PC-9 (cell line): ENCODE data around the gene GAK.

Experiments
- EZH2 ChIP-seq: fragments of 200-600 bp; sonication (generic); IDR thresholded peaks from 2 replicates; pipeline ENCODE4 v1.8.0; 2017; ENCODE audit warnings: antibody characterized with exemption, low read depth
- TF ChIP-seq, protein P1 (sequence below): fragments of 200-600 bp; sonication (generic); conservative IDR thresholded peaks from 2 replicates; pipeline ENCODE4 v1.6.1; 2017; ENCODE audit warnings: mixed run types, antibody characterized with exemption, mild to moderate bottlenecking, moderate library complexity

DNA sequence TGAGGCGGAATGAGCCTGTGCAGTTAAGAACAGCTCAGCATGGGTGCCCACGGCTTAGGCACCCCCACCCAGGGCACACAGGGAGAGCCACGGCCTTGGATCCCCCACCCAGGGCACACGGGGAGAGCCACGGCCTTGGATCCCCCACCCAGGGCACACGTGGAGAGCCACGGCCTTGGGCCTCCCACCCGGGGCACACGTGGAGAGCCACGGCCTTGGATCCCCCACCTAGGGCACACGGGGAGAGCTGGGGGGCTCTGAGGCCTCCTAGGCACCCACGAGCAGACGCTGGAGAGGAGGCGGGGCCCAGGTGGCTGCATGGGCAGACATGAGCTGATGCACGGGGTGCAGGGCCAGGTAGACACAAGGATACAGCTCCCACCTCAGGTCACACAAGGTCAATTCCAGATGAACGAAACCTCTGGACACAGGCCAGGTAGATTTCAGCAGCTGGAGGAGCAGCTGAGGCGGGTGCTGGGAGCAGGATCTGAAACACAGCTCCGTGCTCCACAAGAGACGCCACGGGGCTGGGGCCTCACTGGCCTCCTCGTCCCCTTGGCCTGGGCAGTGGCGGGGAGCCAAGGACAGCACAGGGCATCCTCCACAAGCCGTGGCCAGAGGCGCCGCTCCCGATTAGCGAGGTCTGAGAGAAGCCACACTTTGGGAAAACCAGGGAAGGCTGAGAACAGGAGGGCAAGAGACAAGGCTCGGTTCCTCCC is 30.8 kb downstream of the GAK start:
- TF ChIP-seq, protein P1, sequence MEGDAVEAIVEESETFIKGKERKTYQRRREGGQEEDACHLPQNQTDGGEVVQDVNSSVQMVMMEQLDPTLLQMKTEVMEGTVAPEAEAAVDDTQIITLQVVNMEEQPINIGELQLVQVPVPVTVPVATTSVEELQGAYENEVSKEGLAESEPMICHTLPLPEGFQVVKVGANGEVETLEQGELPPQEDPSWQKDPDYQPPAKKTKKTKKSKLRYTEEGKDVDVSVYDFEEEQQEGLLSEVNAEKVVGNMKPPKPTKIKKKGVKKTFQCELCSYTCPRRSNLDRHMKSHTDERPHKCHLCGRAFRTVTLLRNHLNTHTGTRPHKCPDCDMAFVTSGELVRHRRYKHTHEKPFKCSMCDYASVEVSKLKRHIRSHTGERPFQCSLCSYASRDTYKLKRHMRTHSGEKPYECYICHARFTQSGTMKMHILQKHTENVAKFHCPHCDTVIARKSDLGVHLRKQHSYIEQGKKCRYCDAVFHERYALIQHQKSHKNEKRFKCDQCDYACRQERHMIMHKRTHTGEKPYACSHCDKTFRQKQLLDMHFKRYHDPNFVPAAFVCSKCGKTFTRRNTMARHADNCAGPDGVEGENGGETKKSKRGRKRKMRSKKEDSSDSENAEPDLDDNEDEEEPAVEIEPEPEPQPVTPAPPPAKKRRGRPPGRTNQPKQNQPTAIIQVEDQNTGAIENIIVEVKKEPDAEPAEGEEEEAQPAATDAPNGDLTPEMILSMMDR = no peak
- no peak for TF ChIP-seq EZH2
